Stimulated activated CD8-positive, alpha-beta memory T cell treated with anti-CD3 and anti-CD28 coated beads, Interleukin-2, amount 100 ng/mL, for 1 hour (primary cell): ENCODE data around the gene CMTM8.

Source experiments
- DNase-seq, 2 donors: peaks; one replicate each; pipeline ENCODE4 v3.0.0-alpha.2; 2020; ENCODE audit warnings: low read depth in 2 of 2

The CMTM8 gene

GRCh38 chr3:32306072-32306471, 67.6 kb downstream of the CMTM8 start:
- no peak for DNase-seq

GRCh38 chr3:32307591-32307990, 69.1 kb downstream of the CMTM8 start:
- DNase-seq, result no peak

- DNase-seq, result no peak
Measured at GRCh38 chr3:32308378-32308777, 69.9 kb downstream of the CMTM8 start.

- DNase-seq, result no peak
Measured at GRCh38 chr3:32309654-32310242, 71.3 kb downstream of the CMTM8 start.

GRCh38 chr3:32310336-32310735, 71.9 kb downstream of the CMTM8 start:
- no peak for DNase-seq

GRCh38 chr3:32310918-32311839, 72.7 kb downstream of the CMTM8 start:
- no peak for DNase-seq

- DNase-seq, result no peak
Measured at GRCh38 chr3:32312251-32312650, 73.8 kb downstream of the CMTM8 start.

GRCh38 chr3:32313169-32313568, 74.7 kb downstream of the CMTM8 start:
- DNase-seq, result no peak

- no peak for DNase-seq
Measured at GRCh38 chr3:32313723-32314473, 75.4 kb downstream of the CMTM8 start.

- DNase-seq, result no peak
Measured at GRCh38 chr3:32315441-32315840, 77.0 kb downstream of the CMTM8 start.

GRCh38 chr3:32316319-32316718, 77.8 kb downstream of the CMTM8 start:
- DNase-seq, result no peak

- DNase-seq, result no peak
Measured at GRCh38 chr3:32316976-32317375, 78.5 kb downstream of the CMTM8 start.

GRCh38 chr3:32319607-32320006, 81.1 kb downstream of the CMTM8 start:
- DNase-seq, result no peak

GRCh38 chr3:32320080-32320479, 81.6 kb downstream of the CMTM8 start:
- no peak for DNase-seq

- no peak for DNase-seq
Measured at GRCh38 chr3:32321095-32321790, 82.8 kb downstream of the CMTM8 start.

- DNase-seq, result no peak
Measured at GRCh38 chr3:32322311-32322710, 83.8 kb downstream of the CMTM8 start.

GRCh38 chr3:32323604-32324003, 85.1 kb downstream of the CMTM8 start:
- no peak for DNase-seq

GRCh38 chr3:32325201-32325600, 86.7 kb downstream of the CMTM8 start:
- DNase-seq, result no peak

GRCh38 chr3:32325927-32326326, 87.4 kb downstream of the CMTM8 start:
- no peak for DNase-seq

GRCh38 chr3:32326795-32327194, 88.3 kb downstream of the CMTM8 start:
- no peak for DNase-seq

- peak in 1 of 2 donors; percentile 22 for DNase-seq
Measured at GRCh38 chr3:32334675-32335074, 96.2 kb downstream of the CMTM8 start.
